Esophagus squamous epithelium (tissue), 5 donors: ENCODE measurements around the gene HOXD4. TPM values are rescaled to one million over a fixed set of nuclear protein-coding genes. Genes with fewer than 3 reads are reported as not detected.

ENCODE experiments used
- DNase-seq: peaks from one replicate; lab custom pipeline; 2025; lab: John Stamatoyannopoulos, UW
- H3K27ac ChIP-seq, 4 donors: fragments of 200-600 bp; sonication (generic); one replicate each; pipeline ENCODE4 v1.5.1; 2016 to 2019; ENCODE audit warnings: mild to moderate bottlenecking in 1 of 4
- H3K27me3 ChIP-seq, 4 donors: fragments of 200-600 bp; sonication (generic); 1 replicate in 3 of 4; 2 replicates in 1 of 4; pipeline versions ENCODE4 v1.5.1 to v1.6.0; 2017 to 2021; ENCODE audit warnings: antibody characterized with exemption in 1 of 4
- H3K36me3 ChIP-seq, 3 donors: fragments of 200-600 bp; sonication (generic); one replicate each; pipeline ENCODE4 v1.5.1; 2016 to 2019
- H3K4me1 ChIP-seq, 3 donors: fragments of 200-600 bp; sonication (generic); one replicate each; pipeline ENCODE4 v1.5.1; 2017 to 2019
- H3K4me3 ChIP-seq, 4 donors: fragments of 200-600 bp; sonication (generic); 1 replicate in 3 of 4; 2 replicates in 1 of 4; pipeline ENCODE4 v1.5.1; 2016 to 2019; ENCODE audit warnings: mild to moderate bottlenecking in 2 of 4, moderate library complexity in 1 of 4
- H3K9me3 ChIP-seq, 3 donors: fragments of 200-600 bp; sonication (generic); one replicate each; pipeline ENCODE4 v1.5.1; 2016 to 2019
- POLR2A ChIP-seq, 4 donors: fragments of 450-650 bp; IDR thresholded peaks; one replicate each; pipeline ENCODE4 v1.6.1; 2017; ENCODE audit warnings: antibody characterized with exemption in 4 of 4, mild to moderate bottlenecking in 4 of 4, moderate library complexity in 3 of 4
- WGBS, 2 donors: methylation state at CpG; one replicate each; pipeline ENCODE4 v1.1.5; 2018; 5-methylcytosine and 5-hydroxymethylcytosine counted together
- intact Hi-C: fragments of 100-400 bp; cut with DNase I; formaldehyde crosslinking; loops from one replicate; pipeline ENCODE4 v1.15.0; 2022
- total RNA-seq, 4 donors: library from RNA; depleted of rRNA; stranded (reverse); fragments of >200 nt; gene quantifications; one replicate each; pipeline ENCODE4 v1.1.0, GENCODE V29; 2016
- TF ChIP-seq, protein P1 (sequence below), 6 experiments: fragments of 450-650 bp in 4 of 6; fragments of 200-600 bp in 2 of 6; sonication (generic) in 2 of 6; IDR thresholded peaks; one replicate each; pipeline ENCODE4 v1.5.1; 2016 to 2019; ENCODE audit warnings: antibody characterized with exemption in 6 of 6, mild to moderate bottlenecking in 4 of 6, moderate library complexity in 4 of 6
- donor health status: DM: yes; HTN: yes; CAD: no.

HOXD4 gene
- total RNA-seq, 4 donors from 2014 or later = 0.31 to 2.5 TPM; not detected in 2

DNA sequence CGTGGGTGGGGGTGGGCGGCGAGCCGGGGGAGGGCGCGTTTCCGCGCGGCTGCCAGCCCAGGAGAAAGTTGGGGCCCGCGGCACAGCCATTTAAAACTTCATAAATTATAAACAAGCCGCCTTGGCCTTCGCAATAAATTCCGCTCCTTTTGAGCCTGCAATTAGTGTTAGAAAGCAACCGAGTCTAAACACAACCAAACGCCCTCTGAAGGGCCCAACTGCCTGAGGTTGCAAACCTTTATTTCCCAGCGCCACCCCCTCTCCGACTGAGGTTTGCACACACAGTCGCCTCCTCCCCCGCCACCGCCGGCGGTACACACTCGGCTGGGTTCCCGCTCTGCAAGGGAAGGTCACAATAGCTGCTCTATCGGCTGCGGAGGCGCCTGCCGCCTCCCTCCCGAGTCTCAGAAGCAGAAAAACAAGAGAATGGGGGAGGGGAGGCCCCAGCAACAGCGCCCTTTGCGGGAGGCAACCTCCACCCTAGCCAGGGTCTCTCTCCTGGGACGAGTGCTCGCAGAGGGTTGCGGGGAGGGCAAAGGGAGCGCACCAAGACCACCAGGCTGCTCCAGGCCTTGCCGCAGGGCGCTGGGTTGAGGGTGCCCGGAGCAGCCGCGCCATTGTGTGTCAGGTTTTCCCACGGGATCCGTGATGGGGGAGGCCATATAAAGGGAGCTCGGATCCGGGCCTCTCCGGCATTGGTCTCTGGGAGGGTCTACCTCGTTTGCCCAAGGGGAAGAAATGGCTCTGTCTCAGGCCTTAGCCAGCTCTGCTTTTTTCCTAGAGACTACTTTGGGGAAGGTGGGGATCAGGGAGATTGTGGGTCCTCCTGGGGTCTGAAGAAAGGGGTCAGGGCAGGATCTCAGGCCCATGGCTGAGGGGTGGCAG, 23.7 kb downstream of the HOXD4 start:
- TF ChIP-seq POLR2A (IDR thresholded peaks at IDR 0.05) = no peak
- TF ChIP-seq, protein P1, sequence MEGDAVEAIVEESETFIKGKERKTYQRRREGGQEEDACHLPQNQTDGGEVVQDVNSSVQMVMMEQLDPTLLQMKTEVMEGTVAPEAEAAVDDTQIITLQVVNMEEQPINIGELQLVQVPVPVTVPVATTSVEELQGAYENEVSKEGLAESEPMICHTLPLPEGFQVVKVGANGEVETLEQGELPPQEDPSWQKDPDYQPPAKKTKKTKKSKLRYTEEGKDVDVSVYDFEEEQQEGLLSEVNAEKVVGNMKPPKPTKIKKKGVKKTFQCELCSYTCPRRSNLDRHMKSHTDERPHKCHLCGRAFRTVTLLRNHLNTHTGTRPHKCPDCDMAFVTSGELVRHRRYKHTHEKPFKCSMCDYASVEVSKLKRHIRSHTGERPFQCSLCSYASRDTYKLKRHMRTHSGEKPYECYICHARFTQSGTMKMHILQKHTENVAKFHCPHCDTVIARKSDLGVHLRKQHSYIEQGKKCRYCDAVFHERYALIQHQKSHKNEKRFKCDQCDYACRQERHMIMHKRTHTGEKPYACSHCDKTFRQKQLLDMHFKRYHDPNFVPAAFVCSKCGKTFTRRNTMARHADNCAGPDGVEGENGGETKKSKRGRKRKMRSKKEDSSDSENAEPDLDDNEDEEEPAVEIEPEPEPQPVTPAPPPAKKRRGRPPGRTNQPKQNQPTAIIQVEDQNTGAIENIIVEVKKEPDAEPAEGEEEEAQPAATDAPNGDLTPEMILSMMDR (IDR thresholded peaks at IDR 0.05) = no peak
- DNase-seq = no peak
- no peaks in the 10 kb centered on the region for H3K9me3 ChIP-seq
- 13 to 32% methylated on average over 7 to 16 of the region's 47 CpGs for WGBS, 2 donors
- intact Hi-C loops = no loop called here
- H3K36me3 ChIP-seq = no peaks in the 10 kb centered on the region
- peaks cover 3 to 36% (median 7%) of the 10 kb centered on the region in 3 donors for H3K4me1 ChIP-seq
- no peak overlapping the region for H3K4me3 ChIP-seq
- no peak overlapping the region for H3K27ac ChIP-seq
- peaks cover 36 to 100% (median 50%) of the 10 kb centered on the region in 4 donors for H3K27me3 ChIP-seq

DNA sequence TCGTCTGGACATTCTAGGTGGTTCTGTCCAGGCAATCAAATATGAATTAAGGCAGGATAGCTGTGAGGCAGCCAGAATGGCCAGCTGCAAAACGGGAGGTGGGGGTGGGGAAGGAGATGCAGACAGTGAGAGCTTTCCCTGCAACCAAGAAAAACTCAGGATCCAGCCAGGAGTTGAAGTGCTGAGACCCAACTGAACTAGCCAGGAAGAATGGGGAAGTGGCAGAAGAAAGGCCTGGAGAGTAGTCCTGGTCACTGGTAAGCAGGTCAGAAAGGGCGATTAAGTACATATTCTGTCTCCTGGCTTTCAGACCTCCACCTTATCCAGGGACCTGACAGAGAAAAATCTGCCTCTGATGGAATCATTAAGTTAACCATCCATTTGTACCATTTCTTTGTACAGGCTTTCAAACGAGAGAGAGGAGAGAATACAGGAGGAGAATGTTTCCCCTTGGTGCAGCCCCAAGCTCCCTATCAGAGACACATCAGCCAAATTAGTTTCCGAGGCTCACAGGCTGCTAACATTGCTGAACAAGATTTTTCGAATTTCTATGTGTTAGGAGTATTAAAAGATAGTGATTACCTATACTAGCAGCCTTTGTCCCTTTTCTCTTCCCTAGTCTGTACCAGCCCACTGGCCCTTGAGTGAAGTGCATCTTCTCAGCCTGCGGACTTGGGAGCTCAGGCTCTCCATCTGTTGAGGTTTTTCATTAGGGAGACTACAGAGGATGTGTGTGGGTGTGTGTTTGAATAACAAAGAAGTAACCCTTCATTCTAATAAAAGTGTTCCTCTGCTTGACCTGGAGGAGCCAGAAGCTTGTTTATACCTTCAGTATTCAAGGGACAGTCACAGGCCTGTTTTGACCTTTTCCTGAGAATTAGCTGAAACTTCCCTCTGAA, 24.6 kb downstream of the HOXD4 start:
- WGBS, 2 donors = 72 to 81% methylated on average over 7 of the region's 7 CpGs
- Histone ChIP-seq H3K27ac (no peak overlapping the region), H3K4me1 (peaks cover 3 to 36% (median 7%) of the 10 kb centered on the region in 3 donors), H3K4me3 (no peak overlapping the region), H3K27me3 (peaks cover 32 to 100% (median 47%) of the 10 kb centered on the region in 4 donors), H3K9me3 (no peaks in the 10 kb centered on the region), H3K36me3 (no peaks in the 10 kb centered on the region)
- DNase-seq = no peak
- intact Hi-C loops = no loop called here
- TF ChIP-seq POLR2A (IDR thresholded peaks at IDR 0.05) = no peak

DNA sequence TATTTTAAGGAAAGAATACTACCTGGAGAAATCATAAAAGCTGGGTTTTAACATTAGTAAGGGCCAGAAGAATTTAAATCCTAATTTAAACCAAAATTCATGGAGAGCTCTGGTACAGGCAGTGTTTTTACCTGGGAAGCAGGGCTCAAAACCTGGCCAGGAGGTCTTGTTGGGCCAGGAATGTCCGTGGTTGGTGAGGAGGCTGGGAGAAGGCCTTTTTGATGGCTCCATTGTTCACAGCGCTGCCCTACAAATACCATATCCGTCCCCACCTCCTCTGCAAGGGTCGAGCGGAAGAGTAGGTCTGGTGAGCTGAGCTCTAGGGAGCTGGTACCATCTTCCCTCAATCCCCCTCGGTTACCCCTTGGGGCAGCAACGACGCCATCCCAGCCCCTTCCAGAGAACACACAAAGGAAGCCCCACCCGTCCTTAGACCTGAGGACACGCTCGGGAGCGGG, 26.3 kb downstream of the HOXD4 start:
- Histone ChIP-seq H3K4me1 (peaks cover 3 to 24% (median 7%) of the 10 kb centered on the region in 3 donors), H3K27me3 (peaks cover 21 to 99% (median 32%) of the 10 kb centered on the region in 4 donors), H3K27ac (peak overlapping the region; percentile 37 to 68 (median 45)), H3K36me3 (no peaks in the 10 kb centered on the region), H3K9me3 (no peaks in the 10 kb centered on the region), H3K4me3 (peak overlapping the region; percentile 23 to 60 (median 33))
- TF ChIP-seq POLR2A (IDR thresholded peaks at IDR 0.05) = no peak
- TF ChIP-seq, protein P1 (IDR thresholded peaks at IDR 0.05) = no peak
- no peak for DNase-seq
- intact Hi-C loops = no loop called here
- 15 to 51% methylated on average over 2 to 12 of the region's 12 CpGs for WGBS, 2 donors

DNA sequence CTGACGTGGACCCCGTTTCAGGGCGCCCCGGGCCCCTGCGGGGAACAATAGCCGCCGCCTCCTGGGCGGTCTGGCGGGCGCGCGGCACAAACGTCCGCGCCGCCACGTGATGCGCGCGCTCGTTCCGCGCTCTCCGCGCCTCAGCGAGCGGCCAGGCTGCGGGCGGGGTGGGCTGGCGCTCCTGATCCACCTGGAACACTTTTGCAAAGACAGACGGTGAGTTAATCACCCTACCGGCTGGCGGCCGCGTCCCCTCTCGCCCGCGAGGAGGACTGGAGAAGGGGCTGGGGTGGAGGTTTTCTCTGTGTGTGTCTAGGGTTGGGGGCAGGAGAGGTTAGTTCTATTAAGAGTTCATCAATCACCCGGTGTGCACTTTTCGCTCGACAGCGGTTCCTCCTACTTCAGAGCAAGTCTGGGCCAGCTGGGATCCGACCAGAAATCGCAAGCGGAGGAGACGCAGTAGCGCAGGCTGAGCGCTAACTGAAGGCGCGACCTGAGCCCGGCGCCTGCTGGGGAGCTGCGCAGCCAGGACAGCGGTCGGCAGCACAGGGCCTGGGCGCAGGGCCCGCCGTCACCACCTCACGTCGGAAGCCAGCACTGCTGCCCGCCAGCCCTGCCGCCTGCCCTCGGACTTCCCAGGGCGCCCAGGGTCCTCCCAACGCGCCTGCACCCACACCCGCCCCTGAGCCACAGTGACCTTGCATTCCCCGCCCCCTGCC, 26.8 kb downstream of the HOXD4 start:
- 0% methylated on average over 20 of the region's 68 CpGs; no CpG with 5 or more reads in 1 of the 2 donors for WGBS, 2 donors
- TF ChIP-seq, protein P1 (IDR thresholded peaks at IDR 0.05) = no peak
- TF ChIP-seq POLR2A (IDR thresholded peaks at IDR 0.05) = no peak

More for the DNA sequence above, 26.8 kb downstream of the HOXD4 start:
- Histone ChIP-seq H3K9me3 (no peaks in the 10 kb centered on the region), H3K27me3 (peaks cover 21 to 99% (median 29%) of the 10 kb centered on the region in 4 donors), H3K27ac (peak overlapping the region; percentile 40 to 68 (median 58)), H3K4me1 (peaks cover 3 to 24% (median 7%) of the 10 kb centered on the region in 3 donors), H3K36me3 (no peaks in the 10 kb centered on the region), H3K4me3 (peak overlapping the region; percentile 23 to 60 (median 33))
- intact Hi-C loops = no loop called here
- no peak for DNase-seq
